Activated T-cell treated with anti-CD3 and anti-CD28 coated beads, Interleukin-2, amount 50 U/mL, for 4 hours (primary cell): ENCODE data around the gene SCGB2A2. TPM values are rescaled to one million over a fixed set of nuclear protein-coding genes. Genes with fewer than 3 reads are reported as not detected.

Experiments used
- total RNA-seq, 3 donors: library from RNA; stranded (reverse); gene quantifications; one replicate each; pipeline ENCODE4 v1.2.1, GENCODE V29; 2021

Gene SCGB2A2
- total RNA-seq, 3 donors from 2014 or later: not detected

Other genes with a start within 250 kb of the SCGB2A2 start
- gene INCENP, start 146.1 kb upstream of the SCGB2A2 start, total RNA-seq: 10 to 100 TPM; 29.9 to 36.3 (median 32.8) TPM
- gene SCGB1D1, start 79.9 kb upstream of the SCGB2A2 start, total RNA-seq: not detected
- not detected for gene SCGB2A1, start 61.5 kb upstream of the SCGB2A2 start, total RNA-seq
- gene SCGB1D2, start 27.9 kb upstream of the SCGB2A2 start, total RNA-seq: not detected
- not detected for gene SCGB1D4, start 28.9 kb downstream of the SCGB2A2 start, total RNA-seq
- 1 to 10 TPM; 3.1 to 4.5 (median 4.2) TPM for gene ASRGL1, start 67.3 kb downstream of the SCGB2A2 start, total RNA-seq
- gene SCGB1A1, start 148.9 kb downstream of the SCGB2A2 start, total RNA-seq: 1 to 10 TPM in 1 of 3 donors, under 1 TPM in 2; 0.61 to 1.1 (median 0.87) TPM